ENCODE results near the gene WDR18. TPM values are rescaled to one million over a fixed set of nuclear protein-coding genes. Genes with fewer than 3 reads are reported as not detected.

WDR18 gene
- polyA plus RNA-seq, 1 donor (not counting 4 experiments of a cell fraction or from before 2014, with no cell fraction given) = 26.3 TPM

DNA sequence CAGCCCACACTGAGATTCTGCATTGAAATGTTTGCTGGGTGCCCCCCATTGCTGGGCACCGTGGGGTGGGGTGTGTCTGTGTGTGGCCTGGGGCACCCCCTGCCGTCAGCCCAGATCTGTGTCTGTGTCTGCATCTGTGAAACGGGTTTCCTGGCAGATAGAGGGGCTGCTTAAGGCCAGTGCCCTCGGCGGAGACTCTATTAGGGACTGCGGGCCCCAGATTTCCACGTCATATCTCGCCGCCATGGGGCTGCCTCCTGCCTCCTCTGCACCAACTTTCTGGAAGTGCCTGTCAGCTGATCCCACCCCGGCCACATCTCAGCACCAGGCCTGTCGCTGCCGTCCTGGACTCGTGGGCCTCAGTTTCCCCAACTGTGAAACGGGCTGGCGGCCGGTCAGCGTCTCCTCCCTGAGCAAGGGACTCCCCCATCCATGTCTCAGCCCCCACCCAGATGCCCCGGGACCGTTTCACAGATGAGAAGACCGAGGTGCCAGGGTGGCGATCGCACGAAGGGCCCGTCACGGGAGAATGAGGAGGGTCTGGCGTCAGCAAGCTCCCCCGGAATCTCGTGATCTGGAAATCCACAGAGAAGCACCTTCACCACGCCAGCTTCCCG, 36.9 kb upstream of the WDR18 start:
- no peaks in the 10 kb centered on the region for H3K4me1 ChIP-seq (ENCODE audit: control insufficient read depth, extremely low read depth, insufficient read depth, low read length)
- FAIRE-seq = no peak
- no peaks in the 10 kb centered on the region for H3K9me3 ChIP-seq (ENCODE audit: control insufficient read depth, low read depth, low read length)
- dilution Hi-C loops (cut with MboI; ENCODE audit: extremely low pct_ligation_motif_present, low sequenced_read_pairs) = no loop called here
- H3K27ac ChIP-seq (ENCODE audit: control insufficient read depth, insufficient read depth, low read length) = no peak overlapping the region
- H3K9ac ChIP-seq (ENCODE audit: control insufficient read depth, extremely low read depth, insufficient read depth, low read length) = no peak overlapping the region
- H3K36me3 ChIP-seq (ENCODE audit: control insufficient read depth in 2 of 2, extremely low read depth in 1 of 2, insufficient read depth in 2 of 2, low read length in 2 of 2) = no peaks in the 10 kb centered on the region
- H4K20me1 ChIP-seq (ENCODE audit: control insufficient read depth, extremely low read depth, insufficient read depth, low read length) = no peaks in the 10 kb centered on the region
- TF ChIP-seq, protein P1, sequence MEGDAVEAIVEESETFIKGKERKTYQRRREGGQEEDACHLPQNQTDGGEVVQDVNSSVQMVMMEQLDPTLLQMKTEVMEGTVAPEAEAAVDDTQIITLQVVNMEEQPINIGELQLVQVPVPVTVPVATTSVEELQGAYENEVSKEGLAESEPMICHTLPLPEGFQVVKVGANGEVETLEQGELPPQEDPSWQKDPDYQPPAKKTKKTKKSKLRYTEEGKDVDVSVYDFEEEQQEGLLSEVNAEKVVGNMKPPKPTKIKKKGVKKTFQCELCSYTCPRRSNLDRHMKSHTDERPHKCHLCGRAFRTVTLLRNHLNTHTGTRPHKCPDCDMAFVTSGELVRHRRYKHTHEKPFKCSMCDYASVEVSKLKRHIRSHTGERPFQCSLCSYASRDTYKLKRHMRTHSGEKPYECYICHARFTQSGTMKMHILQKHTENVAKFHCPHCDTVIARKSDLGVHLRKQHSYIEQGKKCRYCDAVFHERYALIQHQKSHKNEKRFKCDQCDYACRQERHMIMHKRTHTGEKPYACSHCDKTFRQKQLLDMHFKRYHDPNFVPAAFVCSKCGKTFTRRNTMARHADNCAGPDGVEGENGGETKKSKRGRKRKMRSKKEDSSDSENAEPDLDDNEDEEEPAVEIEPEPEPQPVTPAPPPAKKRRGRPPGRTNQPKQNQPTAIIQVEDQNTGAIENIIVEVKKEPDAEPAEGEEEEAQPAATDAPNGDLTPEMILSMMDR (optimal IDR thresholded peaks at IDR 0.05 in 1 of 3, IDR thresholded peaks at IDR 0.05 in 1 of 3, conservative IDR thresholded peaks at IDR 0.05 in 1 of 3; ENCODE audit: extremely low read depth in 1 of 3, insufficient read depth in 2 of 3, low read length in 3 of 3) = no peak
- no peak for TF ChIP-seq EZH2 (IDR thresholded peaks at IDR 0.05; ENCODE audit: low read length)
- DNase-seq (ENCODE audit: low read depth, low spot score) = no peak
- no peak overlapping the region for H3K4me2 ChIP-seq (ENCODE audit: control insufficient read depth, extremely low read depth, insufficient read depth, low read depth, low read length)
- no peaks in the 10 kb centered on the region for H3K9me1 ChIP-seq (ENCODE audit: control insufficient read depth, extremely low read depth, insufficient read depth, low read length)
- H2AFZ ChIP-seq (ENCODE audit: control insufficient read depth, low read length) = no peak overlapping the region
- H3K79me2 ChIP-seq (ENCODE audit: control insufficient read depth, insufficient read depth, low read length) = no peaks in the 10 kb centered on the region
- no peak overlapping the region for H3K4me3 ChIP-seq (ENCODE audit: control insufficient read depth in 2 of 3, extremely low read depth in 1 of 3, insufficient read depth in 2 of 3, low read depth in 1 of 3, low read length in 3 of 3)
- H3K27me3 ChIP-seq (ENCODE audit: control insufficient read depth, extremely low read depth, insufficient read depth, low read length) = peaks cover 6% of the 10 kb centered on the region

DNA sequence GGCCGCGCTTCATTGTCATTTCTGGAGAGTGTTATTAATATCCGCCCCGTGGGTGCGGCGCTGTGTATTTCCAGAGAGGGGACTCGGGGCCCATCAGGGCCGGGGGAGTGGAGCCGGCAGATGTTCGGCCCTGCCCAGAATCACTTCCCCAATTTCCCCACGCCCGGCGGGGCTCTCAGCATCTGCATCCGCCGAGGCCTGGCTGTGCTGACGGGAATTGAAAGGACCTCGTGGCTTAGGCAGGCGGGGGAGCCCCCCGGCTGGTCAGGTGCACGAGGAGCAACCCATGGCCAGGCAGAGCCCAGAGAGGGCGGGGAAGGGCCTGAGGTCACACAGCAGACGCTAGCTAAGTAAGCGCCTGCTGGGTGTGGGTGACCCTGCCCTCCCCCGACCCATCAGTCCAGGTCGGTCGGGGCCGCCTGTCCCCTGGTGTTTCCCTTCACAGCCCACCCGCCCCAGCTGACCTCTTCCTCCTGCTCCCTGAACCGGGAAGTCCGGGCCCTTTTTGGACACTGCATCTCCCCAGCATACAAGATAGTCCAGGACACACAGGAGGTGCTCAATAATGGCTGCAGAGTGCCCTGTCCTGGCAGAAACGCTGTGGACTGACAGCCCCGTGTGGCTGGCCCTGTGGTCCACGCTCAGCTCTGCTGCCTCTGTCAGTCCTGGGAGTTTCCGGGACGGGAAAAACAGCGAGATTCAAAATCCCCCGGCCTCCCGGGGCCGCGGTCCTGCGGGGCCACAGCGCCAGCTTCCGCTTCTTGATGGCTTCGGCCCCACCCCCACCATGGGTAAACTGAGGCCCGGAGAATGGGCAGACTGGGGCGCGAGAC, 36.2 kb upstream of the WDR18 start:
- no peak for FAIRE-seq
- no peaks in the 10 kb centered on the region for H3K79me2 ChIP-seq (ENCODE audit: control insufficient read depth, insufficient read depth, low read length)
- TF ChIP-seq, protein P1 (optimal IDR thresholded peaks at IDR 0.05 in 1 of 3, IDR thresholded peaks at IDR 0.05 in 1 of 3, conservative IDR thresholded peaks at IDR 0.05 in 1 of 3; ENCODE audit: extremely low read depth in 1 of 3, insufficient read depth in 2 of 3, low read length in 3 of 3) = no peak
- no peak for TF ChIP-seq EZH2 (IDR thresholded peaks at IDR 0.05; ENCODE audit: low read length)

More for the DNA sequence above, 36.2 kb upstream of the WDR18 start:
- no peaks in the 10 kb centered on the region for H3K9me1 ChIP-seq (ENCODE audit: control insufficient read depth, extremely low read depth, insufficient read depth, low read length)
- DNase-seq (ENCODE audit: low read depth, low spot score) = no peak
- no peak overlapping the region for H2AFZ ChIP-seq (ENCODE audit: control insufficient read depth, low read length)
- no peak overlapping the region for H3K27ac ChIP-seq (ENCODE audit: control insufficient read depth, insufficient read depth, low read length)
- H3K9me3 ChIP-seq (ENCODE audit: control insufficient read depth, low read depth, low read length) = no peaks in the 10 kb centered on the region
- dilution Hi-C loops (cut with MboI; ENCODE audit: extremely low pct_ligation_motif_present, low sequenced_read_pairs) = no loop called here
- H3K4me1 ChIP-seq (ENCODE audit: control insufficient read depth, extremely low read depth, insufficient read depth, low read length) = peaks cover 4% of the 10 kb centered on the region
- no peaks in the 10 kb centered on the region for H3K36me3 ChIP-seq (ENCODE audit: control insufficient read depth in 2 of 2, extremely low read depth in 1 of 2, insufficient read depth in 2 of 2, low read length in 2 of 2)
- no peak overlapping the region for H3K4me2 ChIP-seq (ENCODE audit: control insufficient read depth, extremely low read depth, insufficient read depth, low read depth, low read length)
- H4K20me1 ChIP-seq (ENCODE audit: control insufficient read depth, extremely low read depth, insufficient read depth, low read length) = no peaks in the 10 kb centered on the region
- peaks cover 6% of the 10 kb centered on the region for H3K27me3 ChIP-seq (ENCODE audit: control insufficient read depth, extremely low read depth, insufficient read depth, low read length)
- H3K4me3 ChIP-seq (ENCODE audit: control insufficient read depth in 2 of 3, extremely low read depth in 1 of 3, insufficient read depth in 2 of 3, low read depth in 1 of 3, low read length in 3 of 3) = no peak overlapping the region
- H3K9ac ChIP-seq (ENCODE audit: control insufficient read depth, extremely low read depth, insufficient read depth, low read length) = no peak overlapping the region

Data from keratinocyte (primary cell).